Kidney tubule cell (primary cell): ENCODE measurements around the gene APOA5.
A peak's percentile ranks its signal among the peaks of the same experiment; 100 is the strongest.
"Not testable (repeated sequence)": the region's sequence is repeated elsewhere in the genome, so short reads cannot be mapped to it uniquely, and the experiment has no call there.

Experiments used
- DNase-seq: peaks from one replicate; pipeline ENCODE4 v3.0.0-alpha.2; 2018; ENCODE audit warnings: low spot score

Gene APOA5

GRCh38 chr11:116791813-116792143 is at the start of gene APOA5:
APOA5 (minus strand) TSS chr11:116791879; CDS start chr11:116791860, 19 bp downstream.
- no peak for DNase-seq

GRCh38 chr11:116840746-116841296 is 49.1 kb upstream of the APOA5 start:
- no peak for DNase-seq

GRCh38 chr11:116840224-116840745 is 48.6 kb upstream of the APOA5 start:
- DNase-seq: no peak

- no peak for DNase-seq
Observed at GRCh38 chr11:116838321-116839084, 46.8 kb upstream of the APOA5 start.

- no peak for DNase-seq
Observed at GRCh38 chr11:116837231-116838091, 45.8 kb upstream of the APOA5 start, which contains the start of gene APOA1. APOA1 (minus strand) TSS chr11:116837622; CDS start chr11:116837387, 235 bp downstream.

GRCh38 chr11:116836632-116836991 is 44.9 kb upstream of the APOA5 start:
- DNase-seq: no peak

GRCh38 chr11:116835791-116836631 is 44.3 kb upstream of the APOA5 start:
- DNase-seq: peak; percentile 93

- no peak for DNase-seq
Observed at GRCh38 chr11:116835042-116835772, 43.5 kb upstream of the APOA5 start.

GRCh38 chr11:116834535-116835041 is 42.9 kb upstream of the APOA5 start:
- not testable (repeated sequence) for DNase-seq

- DNase-seq: no peak
Observed at GRCh38 chr11:116833816-116834534, 42.3 kb upstream of the APOA5 start.

- DNase-seq: no peak
Observed at GRCh38 chr11:116833491-116833815, 41.8 kb upstream of the APOA5 start.

GRCh38 chr11:116832350-116833290 is 40.9 kb upstream of the APOA5 start:
- no peak for DNase-seq

- no peak for DNase-seq
Observed at GRCh38 chr11:116831790-116832349, 40.2 kb upstream of the APOA5 start.

GRCh38 chr11:116830184-116830912 is 38.7 kb upstream of the APOA5 start:
- no peak for DNase-seq

- DNase-seq: no peak
Observed at GRCh38 chr11:116829525-116830183, 38.0 kb upstream of the APOA5 start, which contains the start of gene APOC3. APOC3 (plus strand) TSS chr11:116829907; CDS start chr11:116830583, 676 bp downstream.

- no peak for DNase-seq
Observed at GRCh38 chr11:116828632-116829524, 37.2 kb upstream of the APOA5 start.
